Spinal cord (tissue), 10 donors: ENCODE data around the gene GADD45B. TPM values are rescaled to one million over a fixed set of nuclear protein-coding genes. Genes with fewer than 3 reads are reported as not detected.

Source experiments
- DNase-seq, 6 donors: peaks; one replicate each; pipeline versions ENCODE4 v3.0.0 to v3.0.0-alpha.2; 2013 to 2015; ENCODE audit warnings: low spot score in 6 of 6, low read depth in 4 of 6
- H3K27ac ChIP-seq: one replicate; pipeline ENCODE4 v1.5.1; 2013; ENCODE audit warnings: low read depth, low read length, control low read depth
- H3K27me3 ChIP-seq: one replicate; pipeline ENCODE4 v1.6.1; 2013; ENCODE audit warnings: low read length; ENCODE audit not compliant: control insufficient read depth, insufficient read depth
- H3K36me3 ChIP-seq: one replicate; pipeline ENCODE4 v1.6.1; 2013; ENCODE audit warnings: low read length; ENCODE audit not compliant: control insufficient read depth, insufficient read depth
- H3K4me1 ChIP-seq: one replicate; pipeline ENCODE4 v1.6.1; 2013; ENCODE audit warnings: low read length; ENCODE audit not compliant: control insufficient read depth, insufficient read depth
- H3K4me3 ChIP-seq: one replicate; pipeline ENCODE4 v1.5.1; 2013; ENCODE audit warnings: low read depth, low read length, control low read depth
- H3K9me3 ChIP-seq: one replicate; pipeline ENCODE4 v1.6.1; 2013; ENCODE audit warnings: low read length; ENCODE audit not compliant: control insufficient read depth, insufficient read depth
- WGBS: methylation state at CpG from one replicate; pipeline ENCODE4 v1.1.5; 2013; ENCODE audit warnings: missing lambda C conversion rate; ENCODE audit not compliant: insufficient coverage; 5-methylcytosine and 5-hydroxymethylcytosine counted together
- polyA plus RNA-seq, 2 donors: library from polyadenylated mRNA; unstranded; fragments of 120-200 nt; gene quantifications; one replicate each; pipeline ENCODE4 v1.2.1, GENCODE V29; 2013; ENCODE audit not compliant: insufficient read length in 2 of 2
- total RNA-seq, 2 donors: library from RNA; depleted of rRNA in 1 of 2; stranded (reverse); fragments of 120-200 nt in 1 of 2; fragments of >200 nt in 1 of 2; gene quantifications; one replicate each; pipeline versions ENCODE4 v1.2.3 to v1.2.4, GENCODE V29; 2013 to 2014
- donor health status: healthy.

Gene GADD45B
- total and polyA plus RNA-seq, 4 donors: 5.3 to 50.1 (median 17.7) TPM

DNA sequence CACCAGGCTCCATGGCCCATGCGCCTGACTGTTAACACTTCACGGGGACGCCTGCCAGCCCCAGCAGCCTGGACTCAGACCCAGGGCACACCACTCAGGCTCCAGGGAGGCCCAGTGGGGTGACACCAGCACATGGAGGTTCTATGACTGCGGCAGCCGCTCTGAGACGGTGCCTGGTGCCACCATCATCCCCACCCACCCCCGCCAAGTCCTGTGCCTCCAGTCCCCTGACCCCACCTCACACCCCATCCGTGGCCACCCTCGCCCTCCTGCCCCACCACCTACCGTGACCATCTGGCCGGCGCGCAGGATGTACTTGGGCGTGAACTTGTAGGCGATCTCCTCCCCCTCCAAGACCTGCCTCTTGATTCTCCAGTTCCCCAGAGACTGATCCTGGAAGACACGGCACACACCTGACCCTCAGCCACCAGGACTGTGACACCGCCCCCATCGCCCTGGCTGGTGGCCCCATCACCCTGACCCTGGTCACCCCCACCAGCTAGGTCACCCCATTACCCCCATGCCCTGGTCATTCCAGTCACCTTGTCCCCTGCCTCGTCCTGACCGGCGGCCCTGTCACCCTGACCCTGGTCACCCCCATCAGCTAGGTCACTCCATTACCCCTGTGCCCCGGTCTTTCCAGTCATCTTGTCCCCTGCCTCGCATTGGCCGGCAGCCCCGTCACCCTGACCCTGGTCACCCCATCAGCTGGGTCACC, 43.6 kb upstream of the GADD45B start:
- no peak overlapping the region for H3K27ac ChIP-seq
- no peak overlapping the region for H3K4me3 ChIP-seq
- H3K9me3 ChIP-seq: no peaks in the 10 kb centered on the region
- 94% methylated on average over 21 of the region's 25 CpGs for WGBS
- H3K36me3 ChIP-seq: peaks cover 76% of the 10 kb centered on the region
- DNase-seq: no peak
- peaks cover 19% of the 10 kb centered on the region for H3K4me1 ChIP-seq
- H3K27me3 ChIP-seq: no peaks in the 10 kb centered on the region

- no peak for DNase-seq
- WGBS: 95% methylated on average over 25 of the region's 30 CpGs
- Histone ChIP-seq H3K9me3 (no peaks in the 10 kb centered on the region), H3K4me3 (no peak overlapping the region), H3K36me3 (peaks cover 88% of the 10 kb centered on the region), H3K4me1 (peaks cover 8% of the 10 kb centered on the region), H3K27ac (no peak overlapping the region), H3K27me3 (no peaks in the 10 kb centered on the region)
Measured at GRCh38 chr19:2433854-2434253, 42.1 kb upstream of the GADD45B start.

GRCh38 chr19:2434267-2434666, 41.7 kb upstream of the GADD45B start:
- no peak for DNase-seq
- 96% methylated on average over 22 of the region's 22 CpGs for WGBS

DNA sequence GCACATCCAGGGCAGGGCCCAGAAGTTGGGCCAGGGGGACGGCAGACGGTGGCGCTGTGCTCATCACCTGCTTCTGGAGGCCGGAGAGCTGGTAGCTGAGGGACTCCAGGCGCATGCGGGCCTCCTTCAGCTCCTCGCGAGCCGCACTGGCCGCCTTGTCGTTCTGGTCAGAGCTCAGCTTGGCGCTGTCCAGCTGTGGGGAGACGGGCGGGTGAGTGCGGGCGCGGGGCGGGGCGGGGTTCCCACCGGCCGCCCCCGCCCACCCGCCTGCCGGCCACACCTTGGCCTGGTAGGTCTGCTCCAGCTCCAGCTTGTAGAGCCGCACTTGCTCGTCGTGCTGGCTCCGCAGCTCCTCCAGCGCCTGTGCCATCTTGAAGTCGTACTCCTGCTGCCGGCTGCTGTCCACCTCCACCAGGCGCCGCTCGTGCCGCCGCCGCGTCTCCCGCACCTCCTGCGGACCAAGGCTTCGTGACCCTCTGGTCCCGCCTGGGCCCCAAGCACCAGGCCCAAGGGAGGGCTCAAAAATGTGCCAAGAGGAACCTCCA, 41.1 kb upstream of the GADD45B start:
- H3K4me3 ChIP-seq: no peak overlapping the region
- no peaks in the 10 kb centered on the region for H3K9me3 ChIP-seq
- H3K4me1 ChIP-seq: no peaks in the 10 kb centered on the region
- H3K27ac ChIP-seq: no peak overlapping the region
- H3K36me3 ChIP-seq: peaks cover 86% of the 10 kb centered on the region
- no peak for DNase-seq
- 96% methylated on average over 42 of the region's 42 CpGs for WGBS
- H3K27me3 ChIP-seq: no peaks in the 10 kb centered on the region

More at GRCh38 chr19:2434267-2434666, 41.7 kb upstream of the GADD45B start:
- Histone ChIP-seq H3K27ac (no peak overlapping the region), H3K4me3 (no peak overlapping the region), H3K9me3 (no peaks in the 10 kb centered on the region), H3K27me3 (no peaks in the 10 kb centered on the region), H3K4me1 (peaks cover 4% of the 10 kb centered on the region), H3K36me3 (peaks cover 86% of the 10 kb centered on the region)

DNA sequence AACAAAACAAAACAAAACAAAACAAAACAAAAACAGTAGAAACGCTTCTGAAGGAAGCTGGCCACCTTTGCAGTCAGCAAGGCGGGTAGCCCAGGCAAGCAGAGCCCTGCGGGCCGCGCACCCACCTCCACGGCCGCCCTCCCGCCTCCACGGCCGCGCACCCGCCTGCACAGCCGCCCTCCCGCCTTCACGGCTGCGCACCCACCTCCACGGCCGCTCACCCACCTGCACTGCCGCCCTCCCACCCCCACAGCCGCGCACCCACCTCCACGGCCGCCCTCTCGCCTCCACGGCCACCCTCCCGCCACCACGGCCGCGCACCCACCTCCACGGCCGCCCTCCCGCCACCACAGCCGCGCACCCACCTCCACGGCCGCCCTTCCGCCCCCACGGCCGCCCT, 39.5 kb upstream of the GADD45B start:
- no peak for DNase-seq
- Histone ChIP-seq H3K36me3 (peaks cover 83% of the 10 kb centered on the region), H3K27me3 (no peaks in the 10 kb centered on the region), H3K9me3 (no peaks in the 10 kb centered on the region), H3K27ac (no peak overlapping the region), H3K4me1 (no peaks in the 10 kb centered on the region), H3K4me3 (no peak overlapping the region)
- 95% methylated on average over 19 of the region's 39 CpGs for WGBS

DNA sequence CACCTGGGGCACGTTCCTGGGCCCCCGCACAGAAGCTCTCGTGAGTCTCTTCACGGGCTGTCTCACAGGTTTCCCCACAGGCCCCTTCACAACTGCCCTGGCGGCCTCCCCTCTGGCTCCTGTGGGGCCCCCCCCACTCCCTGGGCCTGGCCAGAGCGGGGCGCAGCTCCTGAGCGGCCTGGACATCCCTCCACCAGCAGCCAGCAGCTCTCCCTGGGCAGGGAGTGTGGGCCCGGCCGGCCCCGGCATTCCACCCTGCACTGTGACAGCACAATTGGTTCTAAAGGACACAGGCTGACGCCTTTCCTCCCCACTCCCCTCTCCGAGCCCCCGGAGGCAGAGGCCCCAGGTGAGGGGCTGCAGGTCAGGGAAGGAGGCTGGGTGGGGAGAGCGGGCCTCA, 39.0 kb upstream of the GADD45B start:
- WGBS: 93% methylated on average over 14 of the region's 15 CpGs
- H3K9me3 ChIP-seq: no peaks in the 10 kb centered on the region
- peaks cover 83% of the 10 kb centered on the region for H3K36me3 ChIP-seq

GRCh38 chr19:2438178-2438577, 37.7 kb upstream of the GADD45B start:
- no peaks in the 10 kb centered on the region for H3K27me3 ChIP-seq
- WGBS: 91% methylated on average over 20 of the region's 20 CpGs
- no peaks in the 10 kb centered on the region for H3K9me3 ChIP-seq
- H3K27ac ChIP-seq: no peak overlapping the region
- DNase-seq: no peak
- peaks cover 84% of the 10 kb centered on the region for H3K36me3 ChIP-seq
- H3K4me3 ChIP-seq: no peak overlapping the region
- H3K4me1 ChIP-seq: no peaks in the 10 kb centered on the region

More for the DNA sequence above, 39.0 kb upstream of the GADD45B start:
- Histone ChIP-seq H3K27ac (no peak overlapping the region), H3K4me3 (no peak overlapping the region), H3K27me3 (no peaks in the 10 kb centered on the region), H3K4me1 (no peaks in the 10 kb centered on the region)
- DNase-seq: no peak

GRCh38 chr19:2440515-2440914, 35.4 kb upstream of the GADD45B start:
- Histone ChIP-seq H3K9me3 (no peaks in the 10 kb centered on the region), H3K4me3 (no peak overlapping the region), H3K36me3 (peaks cover 85% of the 10 kb centered on the region), H3K27ac (no peak overlapping the region), H3K4me1 (no peaks in the 10 kb centered on the region), H3K27me3 (no peaks in the 10 kb centered on the region)
- WGBS: 100% methylated on average over 1 of the region's 1 CpG
- no peak for DNase-seq

GRCh38 chr19:2441096-2441752, 34.7 kb upstream of the GADD45B start:
- no peak for DNase-seq
- Histone ChIP-seq H3K27me3 (no peaks in the 10 kb centered on the region), H3K4me3 (no peak overlapping the region), H3K9me3 (no peaks in the 10 kb centered on the region), H3K36me3 (peaks cover 84% of the 10 kb centered on the region), H3K27ac (no peak overlapping the region), H3K4me1 (no peaks in the 10 kb centered on the region)
- 98% methylated on average over 26 of the region's 26 CpGs for WGBS
